Astrocyte (in vitro differentiated cells and primary cell): ENCODE data around the gene PRMT3. TPM values are rescaled to one million over a fixed set of nuclear protein-coding genes. Genes with fewer than 3 reads are reported as not detected.
"Not testable (repeated sequence)": the region's sequence is repeated elsewhere in the genome, so short reads cannot be mapped to it uniquely, and the experiment has no call there.

Source experiments
- DNase-seq: peaks from one replicate; pipeline ENCODE4 v3.0.0-alpha.2; 2010; ENCODE audit warnings: low read depth
- FAIRE-seq: peaks from 2 replicates; lab custom pipeline; 2011; peaks lifted over from hg19 to GRCh38; lab: Jason Lieb, UNC
- H2AFZ ChIP-seq: 2 replicates; pipeline ENCODE4 v1.6.0; 2012; ENCODE audit warnings: low read depth, low read length, inconsistent platforms
- H3K27ac ChIP-seq: 2 replicates; pipeline ENCODE4 v1.5.1; 2011; ENCODE audit warnings: low read depth, low read length, inconsistent platforms
- H3K27me3 ChIP-seq: 2 replicates; pipeline ENCODE4 v1.6.0; 2011; ENCODE audit warnings: low read length, inconsistent platforms; ENCODE audit not compliant: insufficient read depth
- H3K36me3 ChIP-seq: 2 replicates; pipeline ENCODE4 v1.5.1; 2011; ENCODE audit warnings: low read length, inconsistent platforms; ENCODE audit not compliant: insufficient read depth
- H3K4me1 ChIP-seq: 2 replicates; pipeline ENCODE4 v1.5.1; 2011; ENCODE audit warnings: low read length, inconsistent platforms; ENCODE audit not compliant: insufficient read depth
- H3K4me2 ChIP-seq: 2 replicates; pipeline ENCODE4 v1.6.0; 2012; ENCODE audit warnings: low read length, inconsistent platforms
- H3K4me3 ChIP-seq: 2 replicates; pipeline ENCODE4 v1.5.1; 2011; ENCODE audit warnings: low read depth, mild to moderate bottlenecking, low read length, inconsistent platforms; ENCODE audit not compliant: insufficient read depth
- H3K79me2 ChIP-seq: 2 replicates; pipeline ENCODE4 v1.6.0; 2012; ENCODE audit warnings: mild to moderate bottlenecking, low read length, inconsistent platforms; ENCODE audit not compliant: insufficient read depth
- H3K9ac ChIP-seq: 2 replicates; pipeline ENCODE4 v1.6.0; 2012; ENCODE audit warnings: mild to moderate bottlenecking, low read length, inconsistent platforms
- H3K9me3 ChIP-seq: 2 replicates; pipeline ENCODE4 v1.5.1; 2012; ENCODE audit warnings: low read depth, mild to moderate bottlenecking, low read length, inconsistent platforms; ENCODE audit not compliant: insufficient read depth
- H4K20me1 ChIP-seq: 2 replicates; pipeline ENCODE4 v1.6.0; 2012; ENCODE audit warnings: low read length, inconsistent platforms; ENCODE audit not compliant: insufficient read depth
- H3K27ac Mint-ChIP-seq: one replicate; pipeline ENCODE4 v1.8.0; 2021; ENCODE audit warnings: mild to moderate bottlenecking, mixed read lengths; ENCODE audit not compliant: unreplicated experiment
- H3K27me3 Mint-ChIP-seq: one replicate; pipeline ENCODE4 v1.8.0; 2021; ENCODE audit warnings: low read depth, mixed read lengths; ENCODE audit not compliant: unreplicated experiment
- H3K36me3 Mint-ChIP-seq: one replicate; pipeline ENCODE4 v1.8.0; 2021; ENCODE audit warnings: low read depth, mixed read lengths; ENCODE audit not compliant: unreplicated experiment
- H3K4me1 Mint-ChIP-seq: one replicate; pipeline ENCODE4 v1.8.0; 2021; ENCODE audit warnings: low read depth, mixed read lengths; ENCODE audit not compliant: unreplicated experiment
- H3K4me3 Mint-ChIP-seq: one replicate; pipeline ENCODE4 v1.8.0; 2021; ENCODE audit warnings: mild to moderate bottlenecking, moderate library complexity, mixed read lengths; ENCODE audit not compliant: unreplicated experiment
- H3K9me3 Mint-ChIP-seq: one replicate; pipeline ENCODE4 v1.8.0; 2021; ENCODE audit warnings: mild to moderate bottlenecking, mixed read lengths; ENCODE audit not compliant: unreplicated experiment
- CTCF ChIP-seq: IDR thresholded peaks from 2 replicates; pipeline ENCODE4 v1.5.1; 2011; ENCODE audit warnings: low read depth, mild to moderate bottlenecking, inconsistent platforms, low read length, moderate library complexity; ENCODE audit not compliant: insufficient read depth
- EZH2 ChIP-seq: IDR thresholded peaks from 2 replicates; pipeline ENCODE4 v1.6.1; 2012; ENCODE audit warnings: mild to moderate bottlenecking, low read length, inconsistent platforms; ENCODE audit not compliant: insufficient read depth
- total RNA-seq: library from RNA; stranded (reverse); gene quantifications from 2 replicates; pipeline ENCODE4 v1.2.1, GENCODE V29; 2021

PRMT3 gene
- total RNA-seq, 1 donor from 2014 or later = 10.5 TPM

GRCh38 chr11:20364341-20364792, 23.1 kb upstream of the PRMT3 start:
- peak overlapping the region; percentile 83 for H3K4me2 ChIP-seq
- Mint-ChIP-seq H3K27ac (no peak overlapping the region), H3K4me1 (peaks cover 26% of the 10 kb centered on the region), H3K27me3 (peaks cover 4% of the 10 kb centered on the region), H3K4me3 (peak overlapping the region; percentile 86), H3K9me3 (peaks cover 3% of the 10 kb centered on the region), H3K36me3 (peaks cover under 1% of the 10 kb centered on the region)
- TF ChIP-seq CTCF = no peak
- TF ChIP-seq EZH2 = no peak
- peak overlapping the region; percentile 61 for H3K9ac ChIP-seq
- peak overlapping the region; percentile 79 for H2AFZ ChIP-seq
- H3K36me3 ChIP-seq = no peaks in the 10 kb centered on the region
- no peak overlapping the region for H3K27ac ChIP-seq
- H3K4me1 ChIP-seq = peaks cover 18% of the 10 kb centered on the region
- H4K20me1 ChIP-seq = no peaks in the 10 kb centered on the region
- no peak for DNase-seq
- no peaks in the 10 kb centered on the region for H3K9me3 ChIP-seq
- H3K79me2 ChIP-seq = no peaks in the 10 kb centered on the region
- no peak for FAIRE-seq
- H3K27me3 ChIP-seq = no peaks in the 10 kb centered on the region
- peak overlapping the region; percentile 60 for H3K4me3 ChIP-seq

- not testable (repeated sequence) for H3K36me3 Mint-ChIP-seq, H4K20me1 ChIP-seq, DNase-seq, H3K4me3 Mint-ChIP-seq, H3K9me3 Mint-ChIP-seq, H3K27ac Mint-ChIP-seq, FAIRE-seq, H3K27me3 ChIP-seq, H3K36me3 ChIP-seq, H3K27me3 Mint-ChIP-seq, H3K4me2 ChIP-seq, H3K79me2 ChIP-seq, H3K27ac ChIP-seq, H3K4me3 ChIP-seq, H3K9me3 ChIP-seq, H2AFZ ChIP-seq, H3K9ac ChIP-seq
- peaks cover 18% of the 10 kb centered on the region for H3K4me1 Mint-ChIP-seq
- H3K4me1 ChIP-seq = peaks cover 18% of the 10 kb centered on the region
Measured at GRCh38 chr11:20365465-20365864, 22.1 kb upstream of the PRMT3 start.

DNA sequence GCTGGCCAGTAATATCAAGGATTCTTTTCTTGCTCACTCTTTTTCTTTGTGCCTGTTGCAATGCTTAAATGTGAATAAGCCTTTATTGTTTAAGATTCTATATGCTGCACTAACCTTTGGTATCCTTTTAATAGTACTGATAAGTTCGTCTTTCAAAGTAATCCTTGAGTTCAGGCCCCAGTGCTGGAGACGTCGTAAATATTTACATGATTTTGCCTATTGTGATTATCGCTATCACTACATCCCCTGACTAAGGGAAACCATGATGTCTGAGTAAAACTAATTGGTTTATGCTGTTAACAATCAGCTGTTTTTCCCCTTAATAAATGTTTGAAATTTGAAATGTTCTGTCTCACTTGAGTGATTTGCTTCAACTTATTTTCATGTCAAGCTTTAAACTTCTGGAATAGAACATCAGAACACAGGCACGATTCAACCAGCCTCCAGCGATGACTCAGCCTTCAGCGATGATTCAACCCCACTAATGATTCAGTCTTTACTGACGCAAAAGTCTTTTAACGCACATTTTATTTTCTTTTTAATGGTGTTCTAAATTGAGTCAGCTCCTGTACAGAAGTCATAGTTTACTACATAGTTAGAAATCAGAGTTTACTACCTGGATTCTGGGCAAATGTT, 20.1 kb upstream of the PRMT3 start:
- Histone ChIP-seq H3K36me3 (no peaks in the 10 kb centered on the region), H2AFZ (no peak overlapping the region), H3K4me1 (peaks cover 18% of the 10 kb centered on the region), H3K27ac (peak overlapping the region; percentile 81), H3K4me3 (no peak overlapping the region), H3K9me3 (no peaks in the 10 kb centered on the region), H3K9ac (peak overlapping the region; percentile 62), H3K27me3 (no peaks in the 10 kb centered on the region), H3K4me2 (peak overlapping the region; percentile 57), H3K79me2 (no peaks in the 10 kb centered on the region), H4K20me1 (no peaks in the 10 kb centered on the region)
- Mint-ChIP-seq H3K9me3 (peaks cover 3% of the 10 kb centered on the region), H3K36me3 (peaks cover 3% of the 10 kb centered on the region), H3K4me3 (peak overlapping the region; percentile 40), H3K4me1 (peaks cover 18% of the 10 kb centered on the region), H3K27me3 (peaks cover 4% of the 10 kb centered on the region), H3K27ac (peak overlapping the region; percentile 95)
- TF ChIP-seq EZH2 = no peak
- TF ChIP-seq CTCF = no peak
- DNase-seq = peak; percentile 82
- peak; percentile 87 for FAIRE-seq
